Endothelial cell of umbilical vein (primary cell): ENCODE measurements around the gene IQGAP2.

Experiments
- CTCF ChIP-seq, 2 donors: IDR thresholded peaks; 1 replicate in 1 of 2; 2 replicates in 1 of 2; pipeline ENCODE4 v1.5.1; 2011; ENCODE audit warnings: low read length in 2 of 2, mild to moderate bottlenecking in 2 of 2, moderate library complexity in 2 of 2, control low read depth in 1 of 2, inconsistent platforms in 1 of 2, low read depth in 1 of 2; ENCODE audit not compliant: insufficient read depth in 1 of 2; ENCODE audit errors: extremely low read depth in 1 of 2
- FOS ChIP-seq: IDR thresholded peaks from 2 replicates; pipeline ENCODE4 v1.6.1; 2011; ENCODE audit warnings: mild to moderate bottlenecking, low read length, moderate library complexity, borderline replicate concordance; ENCODE audit not compliant: insufficient read depth
- POLR2AphosphoS5 ChIP-seq: IDR thresholded peaks from 2 replicates; pipeline ENCODE4 v1.6.1; 2012; ENCODE audit warnings: low read depth, mild to moderate bottlenecking, control low read depth, low read length, moderate library complexity; ENCODE audit not compliant: insufficient read depth

- no peak for TF ChIP-seq POLR2AphosphoS5
- TF ChIP-seq CTCF (IDR thresholded peaks at IDR 0.05; ENCODE audit: extremely low read depth in 1 of 2, insufficient read depth in 1 of 2, low read depth in 1 of 2, low read length in 2 of 2), result no peak
- TF ChIP-seq FOS, result no peak
Measured at GRCh38 chr5:76422227-76422626, 19.1 kb downstream of the IQGAP2 start.
